Sigmoid colon (tissue), 4 donors: Measurements from ENCODE around the gene DNAJC24.

Experiments used
- CTCF ChIP-seq, 4 experiments: fragments of 450-650 bp in 3 of 4; fragments of 200-600 bp in 1 of 4; IDR thresholded peaks; one replicate each; pipeline ENCODE4 v1.5.1; 2016 to 2019; ENCODE audit warnings: antibody characterized with exemption in 4 of 4, mild to moderate bottlenecking in 3 of 4, moderate library complexity in 2 of 4
- EP300 ChIP-seq, 4 donors: sonication (generic); formaldehyde crosslinking; IDR thresholded peaks; one replicate each; pipeline ENCODE4 v1.6.1; 2017; ENCODE audit warnings: antibody characterized with exemption in 4 of 4
- POLR2A ChIP-seq, 2 donors: fragments of 450-650 bp; IDR thresholded peaks; one replicate each; pipeline ENCODE4 v1.6.1; 2016; ENCODE audit warnings: antibody characterized with exemption in 2 of 2, mild to moderate bottlenecking in 2 of 2, moderate library complexity in 2 of 2
- POLR2AphosphoS5 ChIP-seq, 4 donors: sonication (generic); formaldehyde crosslinking; IDR thresholded peaks; one replicate each; pipeline ENCODE4 v1.6.1; 2017; ENCODE audit warnings: antibody characterized with exemption in 4 of 4

DNA sequence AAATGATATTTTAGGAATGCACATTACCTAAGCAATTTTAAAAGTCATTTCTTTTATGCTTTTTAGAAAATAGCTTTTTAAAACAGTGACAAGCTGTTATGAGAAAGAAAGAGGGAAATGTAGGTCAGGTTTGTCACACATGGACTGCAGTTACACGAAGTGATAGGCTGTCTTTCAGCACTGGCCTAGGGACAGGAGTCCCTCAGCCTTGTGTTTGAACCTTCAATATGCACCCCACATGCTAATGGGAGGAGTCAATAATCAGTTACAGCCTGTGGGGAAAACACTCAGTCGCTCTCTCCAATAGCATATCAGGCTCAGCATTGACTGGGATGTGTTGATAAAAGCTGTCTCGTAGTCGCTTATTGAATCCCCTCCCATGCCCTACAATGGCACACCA lies 45.8 kb downstream of the DNAJC24 start:
- TF ChIP-seq EP300 (IDR thresholded peaks at IDR 0.05): no peak
- TF ChIP-seq CTCF (IDR thresholded peaks at IDR 0.05): no peak
- no peak for TF ChIP-seq POLR2A (IDR thresholded peaks at IDR 0.05)
- TF ChIP-seq POLR2AphosphoS5 (IDR thresholded peaks at IDR 0.05): no peak
